GM18498 (cell line): ENCODE results near the gene TMCO1.
"Not testable (repeated sequence)": the region's sequence is repeated elsewhere in the genome, so short reads cannot be mapped to it uniquely, and the experiment has no call there.

ENCODE experiments used
- ATAC-seq: cut with Tn5 transposase; IDR thresholded peaks from one replicate; pipeline ENCODE4 v1.9.1; 2021; ENCODE audit warnings: mild to moderate bottlenecking, moderate library complexity; ENCODE audit not compliant: unreplicated experiment

Gene TMCO1

GRCh38 chr1:165747632-165748447 is 20.8 kb downstream of the TMCO1 start:
- no peak for ATAC-seq

- not testable (repeated sequence) for ATAC-seq
These were observed 23.8 kb downstream of the TMCO1 start for GRCh38 chr1:165744913-165745312.

GRCh38 chr1:165742194-165742593 is 26.5 kb downstream of the TMCO1 start:
- no peak for ATAC-seq

GRCh38 chr1:165738794-165739193 is 29.9 kb downstream of the TMCO1 start:
- peak; percentile 98 for ATAC-seq

DNA sequence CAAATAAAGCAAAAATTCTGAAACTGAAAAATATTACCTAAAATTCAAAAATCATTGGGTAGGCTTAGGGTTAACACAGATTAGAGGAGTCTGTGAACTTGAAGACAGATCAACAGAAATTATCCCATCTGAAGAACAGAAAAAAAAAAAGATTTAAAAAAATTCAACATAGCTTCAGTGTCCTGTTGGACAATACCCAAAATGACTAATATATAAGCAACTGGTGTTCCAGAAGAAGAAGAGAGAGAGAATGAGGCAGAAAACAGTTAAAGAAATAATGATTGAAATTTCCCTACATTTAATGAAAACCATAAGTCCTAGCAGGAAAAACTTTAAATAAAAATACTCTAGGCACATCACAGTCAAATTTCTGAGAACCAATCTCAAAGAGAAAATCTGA is 31.5 kb downstream of the TMCO1 start:
- ATAC-seq: no peak

GRCh38 chr1:165734906-165735305 is 33.8 kb downstream of the TMCO1 start:
- ATAC-seq: no peak

GRCh38 chr1:165726841-165727240 is 41.8 kb downstream of the TMCO1 start:
- no peak for ATAC-seq

GRCh38 chr1:165726169-165726568 is 42.5 kb downstream of the TMCO1 start:
- ATAC-seq: no peak

DNA sequence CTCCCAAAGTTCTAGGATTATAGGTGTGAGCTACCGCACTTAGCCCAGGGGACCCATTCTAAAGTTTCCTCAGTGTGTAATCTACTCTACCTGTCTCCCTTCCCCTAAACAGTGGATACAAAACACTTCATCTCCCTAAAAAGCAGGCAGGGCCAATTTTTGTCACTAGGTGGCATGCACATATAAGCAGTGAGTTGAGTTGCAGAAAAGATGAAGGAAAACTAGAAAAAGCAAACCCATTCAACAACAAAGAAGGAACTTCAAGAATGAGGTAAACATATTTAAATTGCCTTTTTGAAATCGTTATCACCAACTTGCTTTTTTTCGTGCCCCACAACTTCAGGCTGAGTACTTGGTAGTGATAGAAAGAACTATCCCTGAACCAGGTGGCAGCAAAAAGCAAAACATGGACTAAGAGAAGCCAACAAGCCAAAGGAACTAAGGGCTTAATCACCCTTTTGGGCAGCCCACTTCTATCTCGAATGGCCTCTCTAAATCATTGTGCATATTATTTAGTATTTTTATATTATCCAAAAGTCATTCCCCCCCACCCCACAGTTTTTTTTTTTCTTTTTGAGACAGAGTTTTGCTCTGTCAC is 50.7 kb downstream of the TMCO1 start:
- peak; percentile 52 for ATAC-seq

GRCh38 chr1:165716265-165717051 is 52.2 kb downstream of the TMCO1 start:
- not testable (repeated sequence) for ATAC-seq

- ATAC-seq: no peak
These were observed 55.9 kb downstream of the TMCO1 start for GRCh38 chr1:165712764-165713163.

DNA sequence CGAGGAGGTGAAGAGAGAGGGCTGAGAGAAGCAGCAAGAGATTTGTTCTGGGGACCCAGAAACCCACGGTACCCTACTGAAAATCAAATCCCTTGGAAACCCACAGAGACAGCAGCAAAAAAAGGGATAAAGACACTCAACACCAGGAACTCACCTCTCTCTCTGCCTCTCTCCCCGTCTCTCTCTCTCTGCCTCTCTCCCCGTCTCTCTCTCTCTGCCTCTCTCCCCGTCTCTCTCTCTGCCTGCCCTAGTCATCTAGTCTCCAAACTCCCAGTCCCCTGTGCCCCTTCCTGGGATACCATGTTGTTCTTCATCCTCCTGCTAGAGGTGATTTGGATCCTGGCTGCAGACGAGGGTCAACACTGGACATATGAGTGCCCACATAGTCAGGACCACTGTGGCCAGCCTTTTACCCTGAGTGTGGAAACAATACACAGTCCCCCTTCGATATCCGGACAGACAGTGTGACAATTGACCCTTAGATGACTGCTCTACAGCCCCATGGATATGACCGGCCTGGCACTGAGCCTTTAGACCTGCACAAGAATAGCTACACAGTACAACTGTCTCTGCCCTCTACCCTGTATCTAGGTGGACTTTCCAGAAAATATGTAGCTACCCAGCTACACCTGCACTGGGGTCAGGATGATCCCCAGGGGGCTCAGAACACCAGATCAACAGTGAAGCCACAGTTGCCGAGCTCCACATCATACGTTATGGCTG is 60.5 kb downstream of the TMCO1 start:
- no peak for ATAC-seq

DNA sequence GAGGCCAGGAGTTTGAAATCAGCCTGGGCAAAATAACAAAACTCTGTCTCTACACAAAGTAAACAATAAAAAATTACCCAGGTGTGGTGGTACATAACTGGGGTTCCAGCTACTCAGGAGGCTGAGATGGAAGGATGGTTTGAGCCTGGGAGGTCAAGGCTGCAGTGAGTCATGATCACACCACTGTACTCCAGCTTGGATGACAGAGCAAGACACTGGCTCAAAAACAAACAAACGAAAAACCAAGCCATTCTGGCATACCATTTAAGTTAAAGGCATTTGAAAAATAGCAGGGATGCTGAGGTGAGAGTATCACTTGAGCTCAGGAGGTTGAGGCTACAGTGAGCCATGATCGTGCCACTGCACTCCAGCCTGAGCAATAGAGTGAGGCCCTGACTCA is 65.0 kb downstream of the TMCO1 start:
- no peak for ATAC-seq

- ATAC-seq: not testable (repeated sequence)
These were observed 66.7 kb downstream of the TMCO1 start for GRCh38 chr1:165701922-165702321.

DNA sequence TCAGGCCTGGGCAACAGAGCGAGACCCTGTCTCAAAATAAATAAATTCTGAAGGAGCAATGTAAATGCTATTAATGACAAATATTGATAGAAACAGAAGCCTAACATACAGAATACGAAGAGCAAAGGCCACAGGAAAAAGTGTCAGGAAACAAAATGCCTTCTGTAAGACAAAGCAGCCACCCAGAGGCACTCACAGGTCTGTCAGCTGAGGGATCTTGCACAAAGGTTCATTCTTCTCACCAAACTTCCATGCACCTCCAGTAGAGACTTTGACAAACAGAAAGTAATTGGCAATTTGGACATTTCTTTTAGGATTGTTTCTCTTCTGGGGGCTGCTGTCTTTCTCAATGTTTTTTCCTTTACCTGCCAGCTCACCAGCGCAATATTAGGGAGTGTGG is 69.1 kb downstream of the TMCO1 start:
- ATAC-seq: no peak

- ATAC-seq: no peak
These were observed 70.0 kb downstream of the TMCO1 start for GRCh38 chr1:165698761-165699052.

- ATAC-seq: peak; percentile 94
These were observed 70.5 kb downstream of the TMCO1 start, which contains the start of gene ALDH9A1 for GRCh38 chr1:165697881-165698760. ALDH9A1 (minus strand) TSS chr1:165698562; CDS start chr1:165698558, 4 bp downstream.

- ATAC-seq: no peak
These were observed 71.2 kb downstream of the TMCO1 start for GRCh38 chr1:165697491-165697880.

DNA sequence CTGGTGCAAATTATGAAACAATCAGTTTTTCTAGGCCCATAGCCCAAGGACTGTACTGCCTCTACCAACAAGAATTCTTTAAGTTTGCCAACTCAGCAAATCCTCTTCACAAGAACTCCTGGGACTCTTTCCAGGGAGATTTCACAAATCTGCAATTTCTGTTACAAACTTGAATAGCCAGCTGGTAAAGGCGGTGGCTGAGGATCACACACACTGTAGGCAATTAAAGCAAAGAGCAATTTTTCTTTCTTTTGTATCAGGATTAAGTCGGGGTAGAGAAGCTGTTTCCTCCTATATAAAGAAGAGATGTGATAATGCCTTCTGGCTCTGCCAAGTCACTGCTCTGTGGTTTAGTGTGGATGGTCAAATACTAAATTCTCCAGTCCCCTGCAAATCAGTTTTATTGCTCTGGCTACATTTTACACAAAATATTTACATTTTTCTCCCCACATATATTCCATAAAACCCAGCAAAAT is 72.0 kb downstream of the TMCO1 start:
- ATAC-seq: no peak

GRCh38 chr1:165695031-165695430 is 73.6 kb downstream of the TMCO1 start:
- no peak for ATAC-seq
